Endometrial microvascular endothelial cells (primary cell): ENCODE data around the gene HCST. TPM values are rescaled to one million over a fixed set of nuclear protein-coding genes. Genes with fewer than 3 reads are reported as not detected.

Experiments
- in situ Hi-C: cut with HindIII; loops from 2 replicates; pipeline ENCODE4 v1.10.0; 2017; ENCODE audit warnings: low sequenced_read_pairs, low pct_unique_long_range_greater_than_20kb; ENCODE audit errors: inconsistent ontology term
- total RNA-seq: library from RNA; depleted of rRNA; stranded (reverse); fragments of >200 nt; gene quantifications from one replicate; pipeline ENCODE4 v1.2.3, GENCODE V29; 2015; ENCODE audit errors: inconsistent ontology term

HCST gene
- total RNA-seq, 1 donor from 2014 or later: not detected

- in situ Hi-C loops: no loop called here
Observed at GRCh38 chr19:35949131-35949530, 46.8 kb downstream of the HCST start.

Other genes with a start within 250 kb of the HCST start
- gene UPK1A, start 236.0 kb upstream of the HCST start, total RNA-seq: not detected
- not detected for gene ZBTB32, start 198.0 kb upstream of the HCST start, total RNA-seq
- 11.1 TPM for gene KMT2B, start 184.5 kb upstream of the HCST start, total RNA-seq
- 2.0 TPM for gene IGFLR1, start 160.1 kb upstream of the HCST start, total RNA-seq
- 7.4 TPM for gene U2AF1L4, start 157.1 kb upstream of the HCST start, total RNA-seq
- gene PSENEN, start 156.9 kb upstream of the HCST start, total RNA-seq: 36.0 TPM
- gene LIN37, start 154.0 kb upstream of the HCST start, total RNA-seq: 13.1 TPM
- not detected for gene HSPB6, start 145.5 kb upstream of the HCST start, total RNA-seq
- 7.2 TPM for gene PROSER3, start 144.4 kb upstream of the HCST start, total RNA-seq
- gene ARHGAP33, start 127.0 kb upstream of the HCST start, total RNA-seq: 0.19 TPM
- not detected for gene PRODH2, start 89.7 kb upstream of the HCST start, total RNA-seq
- not detected for gene NPHS1, start 50.0 kb upstream of the HCST start, total RNA-seq
- gene KIRREL2, start 45.6 kb upstream of the HCST start, total RNA-seq: not detected
- gene APLP1, start 34.0 kb upstream of the HCST start, total RNA-seq: 9.4 TPM
- 6.6 TPM for gene NFKBID, start 2.0 kb upstream of the HCST start, total RNA-seq
- not detected for gene TYROBP, start 5.8 kb downstream of the HCST start, total RNA-seq
- 2.5 TPM for gene LRFN3, start 33.8 kb downstream of the HCST start, total RNA-seq
- gene SDHAF1, start 92.7 kb downstream of the HCST start, total RNA-seq: 17.0 TPM
- gene SYNE4, start 106.3 kb downstream of the HCST start, total RNA-seq: not detected
- gene ALKBH6, start 111.7 kb downstream of the HCST start, total RNA-seq: 36.1 TPM
- gene CLIP3, start 130.3 kb downstream of the HCST start, total RNA-seq: 5.9 TPM
- 5.4 TPM for gene THAP8, start 151.8 kb downstream of the HCST start, total RNA-seq
- 11.5 TPM for gene WDR62, start 152.4 kb downstream of the HCST start, total RNA-seq
- not detected for gene OVOL3, start 208.6 kb downstream of the HCST start, total RNA-seq
- gene POLR2I, start 212.3 kb downstream of the HCST start, total RNA-seq: 27.1 TPM
- gene TBCB, start 212.9 kb downstream of the HCST start, total RNA-seq: 235 TPM
- gene CAPNS1, start 237.5 kb downstream of the HCST start, total RNA-seq: 169 TPM
- 23.4 TPM for gene COX7A1, start 249.9 kb downstream of the HCST start, total RNA-seq